GM12892 (cell line): ENCODE measurements around the gene PRICKLE4.

Experiments used
- POLR2A ChIP-seq: IDR thresholded peaks from 2 replicates; pipeline ENCODE4 v1.6.1; 2011; ENCODE audit warnings: low read depth, low read length, control low read depth
- POLR2AphosphoS5 ChIP-seq: IDR thresholded peaks from 2 replicates; pipeline ENCODE4 v1.6.1; 2011; ENCODE audit warnings: low read depth, low read length, control low read depth
- TAF1 ChIP-seq: IDR thresholded peaks from 2 replicates; pipeline ENCODE4 v1.6.1; 2011; ENCODE audit warnings: low read depth, mild to moderate bottlenecking, control low read depth, low read length, borderline replicate concordance

DNA sequence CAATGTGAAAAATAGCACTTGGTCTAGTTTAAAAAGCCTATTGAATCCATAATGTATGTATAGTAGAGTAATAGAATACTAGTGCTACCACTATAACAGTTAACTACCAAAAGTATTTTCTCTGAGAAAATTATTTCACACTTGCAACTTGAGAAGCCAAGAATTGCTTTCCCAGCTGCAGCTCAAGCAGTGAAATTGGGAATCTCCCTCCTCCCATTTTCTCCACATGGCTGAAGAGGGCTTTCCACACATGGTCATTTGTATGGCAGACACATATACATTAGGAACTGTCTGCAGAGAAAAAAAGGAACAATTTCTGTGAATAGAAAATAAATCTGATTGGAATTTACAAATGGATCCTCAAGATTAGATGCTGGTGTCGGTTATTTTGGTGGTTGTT is 41.4 kb downstream of the PRICKLE4 start:
- TF ChIP-seq POLR2AphosphoS5 (no peak), POLR2A (no peak), TAF1 (no peak)
